Measurements from ENCODE around the gene SH2D6.
"Not testable (repeated sequence)": the region's sequence is repeated elsewhere in the genome, so short reads cannot be mapped to it uniquely, and the experiment has no call there.

Gene SH2D6

DNA sequence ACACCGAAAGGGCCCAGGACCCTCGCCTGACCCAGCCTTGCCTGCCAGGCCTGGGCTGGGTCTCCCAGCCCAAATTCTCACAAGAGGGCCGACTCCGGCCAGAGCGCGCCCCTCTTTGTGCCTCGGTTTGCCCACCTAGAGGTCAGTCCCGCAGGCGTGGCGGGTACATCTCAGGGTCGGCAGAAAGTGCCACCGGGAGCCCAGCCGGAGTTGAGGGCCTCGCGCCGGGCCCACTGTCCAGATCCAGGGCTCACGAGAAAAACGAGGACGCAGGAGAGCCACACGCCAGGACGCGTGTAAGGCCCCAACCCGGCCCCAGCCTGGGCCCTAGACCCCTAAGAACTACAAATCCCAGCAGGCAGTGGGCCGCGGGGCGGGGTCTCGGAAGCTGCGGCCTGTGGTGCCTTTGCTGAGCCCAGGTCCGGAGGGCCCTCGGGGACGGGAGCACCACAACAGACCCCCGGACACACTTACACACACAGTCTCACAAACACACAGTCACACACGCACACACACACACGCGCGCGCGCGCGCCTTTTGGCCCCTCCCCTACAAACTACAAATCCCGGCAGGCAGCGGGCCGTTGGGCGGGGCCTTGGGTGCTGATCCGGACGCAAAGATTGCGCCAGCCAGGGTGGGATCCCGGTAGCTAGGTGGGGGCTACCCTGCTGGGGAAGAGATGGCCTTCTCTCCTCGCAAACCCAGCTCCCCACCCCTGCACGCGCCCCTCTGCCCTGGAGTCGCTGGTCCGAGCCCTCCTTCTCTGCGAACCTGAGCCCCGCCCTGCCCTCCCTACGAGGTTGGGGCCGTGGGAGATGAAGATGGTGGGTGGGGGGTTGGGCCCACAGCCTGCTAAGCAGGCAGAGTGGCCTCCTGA is at the start of gene SH2D6:
TSS of gene SH2D6 (plus strand) at position 583 of the 877 bp plus-strand sequence. CDS start 10,752 bp downstream, outside the sequence.
- DNase-seq (ENCODE audit: low read depth): no peak

GRCh38 chr2:85368921-85369320 is 49.6 kb upstream of the SH2D6 start:
- no peak for DNase-seq (ENCODE audit: low read depth)

DNA sequence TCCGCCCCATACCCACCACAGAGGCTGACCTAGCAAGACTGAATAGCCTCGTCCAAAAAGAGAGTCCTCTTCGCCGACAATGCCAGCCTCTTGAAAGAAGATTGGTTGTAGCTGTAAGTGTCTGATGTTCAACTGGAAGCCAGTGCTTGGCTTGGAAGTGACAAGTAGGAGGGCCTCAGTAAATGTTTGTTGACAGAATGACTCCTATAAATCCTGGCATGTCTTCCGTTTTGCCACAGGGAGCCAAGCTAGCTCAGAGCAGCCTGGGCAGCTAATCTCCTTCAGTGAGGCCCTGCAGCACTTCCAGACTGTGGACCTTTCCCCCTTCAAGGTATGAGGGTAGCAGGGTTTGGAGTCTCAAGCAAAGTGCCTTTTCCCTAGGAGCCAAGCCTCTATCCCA is 49.0 kb upstream of the SH2D6 start:
- no peak for DNase-seq (ENCODE audit: low read depth)

DNA sequence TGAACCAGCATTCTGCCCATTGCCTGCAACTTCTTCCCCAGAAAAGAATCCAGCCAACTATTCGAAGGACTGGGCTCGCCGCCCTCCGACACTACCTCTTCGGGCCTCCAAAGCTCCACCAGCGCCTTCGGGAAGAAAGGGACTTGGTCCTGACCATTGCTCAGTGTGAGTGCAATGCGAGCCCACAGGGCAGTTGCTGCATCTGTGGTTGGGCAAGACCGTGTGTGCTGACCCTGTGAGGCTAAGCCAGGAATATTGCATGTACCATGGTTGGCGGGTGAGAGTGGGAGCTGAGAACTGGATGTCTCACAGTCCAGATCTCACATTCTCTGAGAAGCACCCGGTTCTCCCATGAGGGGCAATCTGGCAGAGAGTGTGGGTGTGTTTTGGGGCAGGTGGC is 47.5 kb upstream of the SH2D6 start:
- no peak for DNase-seq (ENCODE audit: low read depth)

DNA sequence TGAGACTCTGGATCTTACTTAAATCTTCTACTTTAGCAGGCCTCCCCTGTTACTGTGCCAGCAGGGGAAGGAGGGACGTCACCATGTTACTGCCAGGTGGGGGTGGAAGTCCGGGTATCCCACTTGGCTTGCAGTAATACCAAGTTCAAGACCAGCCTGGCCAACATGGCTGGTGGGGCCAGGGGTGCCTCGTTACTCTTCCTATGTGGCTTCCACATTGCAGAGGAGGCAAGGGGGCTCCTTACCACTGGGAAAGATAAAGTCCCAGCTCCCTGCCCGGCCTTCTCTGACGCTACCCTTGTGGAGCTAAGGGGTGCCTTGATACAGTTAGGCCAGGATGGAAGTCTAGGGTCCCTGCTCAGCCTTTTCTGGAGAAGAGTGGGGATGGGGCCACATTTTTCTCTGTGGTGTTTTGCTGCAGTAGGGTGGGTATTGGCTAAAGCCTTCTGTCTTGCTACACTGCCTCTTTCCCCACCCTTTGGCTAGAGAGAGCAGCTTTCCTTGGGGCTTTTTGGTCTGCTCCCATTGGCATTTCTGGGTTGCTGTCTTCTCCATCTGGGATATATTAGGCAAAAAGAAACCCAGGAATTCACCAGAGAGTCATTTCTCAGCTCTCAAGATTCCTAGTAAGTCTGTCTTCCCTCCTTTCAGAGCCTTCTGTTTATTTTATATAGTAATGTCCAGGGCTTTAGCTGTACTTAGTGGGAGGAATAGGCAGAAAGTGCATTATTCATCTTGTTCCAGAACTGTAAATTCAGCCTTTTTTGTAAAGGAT is 42.0 kb upstream of the SH2D6 start:
- DNase-seq (ENCODE audit: low read depth): no peak

GRCh38 chr2:85377083-85377482 is 41.4 kb upstream of the SH2D6 start:
- no peak for DNase-seq (ENCODE audit: low read depth)

DNA sequence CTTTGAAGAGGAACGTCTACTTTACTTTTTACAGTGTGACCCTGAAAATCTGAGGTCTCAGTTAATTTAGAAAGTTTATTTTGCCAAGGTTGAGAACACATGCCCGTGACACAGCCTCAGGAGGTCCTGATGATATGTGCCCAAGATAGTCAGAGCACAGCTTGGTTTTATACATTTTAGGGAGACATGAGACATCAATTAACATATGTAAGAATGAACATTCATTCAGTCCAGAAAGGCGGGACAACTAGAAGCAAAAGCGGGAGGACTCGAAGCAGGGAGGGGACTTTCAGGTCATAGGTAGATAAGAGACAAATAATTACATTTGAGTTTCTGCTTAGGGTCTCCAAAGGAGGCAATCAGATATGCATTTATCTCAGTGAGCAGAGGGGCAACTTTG is 40.3 kb upstream of the SH2D6 start:
- DNase-seq (ENCODE audit: low read depth): no peak

DNA sequence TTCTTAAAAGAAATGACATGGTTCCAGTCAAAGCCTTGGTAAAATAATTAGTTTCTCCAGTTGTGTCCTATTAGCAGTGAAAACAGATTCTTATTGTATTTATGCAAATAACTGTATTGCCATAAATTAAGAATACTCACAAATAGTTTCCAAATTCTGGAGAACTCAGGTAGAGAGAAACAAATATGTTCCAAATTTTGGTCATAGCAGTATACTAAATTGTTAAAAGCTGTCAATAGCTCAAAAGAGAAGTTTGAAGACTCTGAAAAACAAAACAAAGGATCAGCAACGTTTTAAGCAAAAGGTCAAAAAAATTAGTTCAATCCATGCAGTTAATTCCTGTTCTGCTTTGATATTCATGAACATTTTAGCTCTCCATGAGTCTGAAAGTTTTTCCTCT is 38.5 kb upstream of the SH2D6 start:
- DNase-seq (ENCODE audit: low read depth): no peak

GRCh38 chr2:85383151-85383550 is 35.4 kb upstream of the SH2D6 start:
- not testable (repeated sequence) for DNase-seq (ENCODE audit: low read depth)

- DNase-seq (ENCODE audit: low read depth): no peak
These were observed 34.7 kb upstream of the SH2D6 start for GRCh38 chr2:85383850-85384249.

- DNase-seq (ENCODE audit: low read depth): no peak
These were observed 32.8 kb upstream of the SH2D6 start for GRCh38 chr2:85385746-85386145.

- no peak for DNase-seq (ENCODE audit: low read depth)
These were observed 30.8 kb upstream of the SH2D6 start for GRCh38 chr2:85387754-85388153.

DNA sequence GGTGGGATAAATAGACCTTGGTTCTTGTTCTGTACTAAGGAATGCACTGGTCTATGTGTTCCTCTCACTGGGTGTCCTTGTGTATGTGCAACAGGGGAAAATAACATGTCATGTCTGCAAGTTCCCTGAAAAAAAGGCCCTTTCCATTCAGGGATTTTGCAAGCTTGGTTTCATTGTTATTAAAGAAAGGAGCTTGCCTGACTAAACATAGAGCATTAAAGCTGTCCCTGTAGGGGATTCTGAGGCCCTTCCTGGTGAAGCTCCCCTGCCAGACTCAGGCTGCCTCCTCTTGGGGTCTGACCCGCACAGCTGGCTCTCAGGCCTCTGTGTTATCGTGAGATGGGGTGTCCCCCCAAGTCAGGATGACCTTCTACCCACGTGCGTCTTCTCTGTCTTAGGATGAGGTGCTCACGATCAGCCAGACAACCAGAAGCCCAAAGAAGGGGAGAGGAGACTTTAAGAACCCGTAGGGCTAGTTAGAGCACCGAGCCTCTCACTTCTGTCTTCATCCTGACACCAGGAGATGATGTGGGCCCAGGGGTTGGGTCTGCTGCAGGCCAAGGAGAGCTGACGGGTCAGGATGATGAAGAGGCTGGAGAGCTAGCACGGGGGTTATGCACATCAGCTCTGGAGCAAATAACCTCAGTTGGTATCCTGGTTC is 29.5 kb upstream of the SH2D6 start:
- DNase-seq (ENCODE audit: low read depth): no peak

DNA sequence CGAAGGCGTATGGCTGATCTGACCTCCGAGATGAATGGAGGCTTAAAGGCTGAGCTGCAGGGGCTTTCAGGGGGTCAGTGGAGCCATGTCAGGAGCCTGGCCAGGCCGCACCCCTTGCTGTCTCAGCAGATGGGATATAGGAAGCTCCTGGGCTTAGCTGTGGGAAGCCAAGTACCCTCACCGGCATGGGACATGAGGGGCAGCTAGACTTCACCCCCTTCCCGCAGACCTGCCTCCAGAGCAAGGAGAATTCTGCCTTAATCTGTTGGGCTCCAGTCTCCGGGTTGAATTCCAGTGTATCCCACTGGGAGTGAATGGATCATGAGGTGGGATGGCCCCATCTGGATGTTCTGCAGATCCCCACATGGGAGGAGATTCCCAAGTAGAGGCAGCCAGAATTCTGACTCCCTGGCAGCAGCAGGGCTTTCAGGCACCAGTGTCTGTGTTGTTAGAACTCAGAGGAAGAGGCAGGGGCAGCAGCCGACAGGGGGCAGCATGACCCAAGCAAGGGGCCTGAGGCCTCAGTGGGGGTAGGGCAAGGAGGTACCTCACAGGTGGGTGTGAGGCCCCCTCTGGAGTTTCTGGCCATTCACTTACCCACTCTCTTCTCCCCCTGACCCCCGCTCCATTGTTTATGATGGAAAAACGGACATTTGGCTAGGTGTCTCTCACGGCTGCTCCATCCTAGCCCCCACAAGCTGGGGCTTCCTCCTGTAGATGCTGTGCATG is 27.4 kb upstream of the SH2D6 start:
- no peak for DNase-seq (ENCODE audit: low read depth)

GRCh38 chr2:85393836-85394235 is 24.7 kb upstream of the SH2D6 start:
- DNase-seq (ENCODE audit: low read depth): no peak

DNA sequence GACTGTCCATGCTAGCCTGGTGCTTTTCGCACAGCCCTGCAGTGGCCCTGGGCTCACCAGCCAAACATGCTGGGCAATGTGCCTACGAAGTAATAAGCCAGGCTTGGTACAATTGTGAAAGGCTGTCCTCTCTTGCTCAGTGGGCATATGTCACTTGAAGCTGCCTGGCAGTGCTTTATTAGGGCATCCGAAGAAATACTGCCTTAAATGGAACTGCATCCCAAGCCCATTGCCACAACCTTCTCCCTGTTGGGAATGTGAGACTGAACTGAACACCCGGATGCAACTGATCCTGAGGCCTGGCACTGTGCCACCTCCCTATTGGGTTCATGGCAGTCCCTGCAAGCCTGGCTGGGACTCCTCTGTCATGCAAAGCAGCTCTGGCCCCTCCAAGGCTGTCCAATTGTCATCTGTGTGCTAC is 24.2 kb upstream of the SH2D6 start:
- no peak for DNase-seq (ENCODE audit: low read depth)

GRCh38 chr2:85394976-85395375 is 23.5 kb upstream of the SH2D6 start:
- no peak for DNase-seq (ENCODE audit: low read depth)

GRCh38 chr2:85395912-85396475 is 22.5 kb upstream of the SH2D6 start:
- no peak for DNase-seq (ENCODE audit: low read depth)

GRCh38 chr2:85396531-85397470 is 21.7 kb upstream of the SH2D6 start:
- DNase-seq (ENCODE audit: low read depth): no peak

- no peak for DNase-seq (ENCODE audit: low read depth)
These were observed 20.6 kb upstream of the SH2D6 start for GRCh38 chr2:85397925-85398331.

All from non-pigmented ciliary epithelial cell (primary cell).